GM21737 (cell line): Measurements from ENCODE around the gene TAF3.

ENCODE experiments used
- ATAC-seq: cut with Tn5 transposase; IDR thresholded peaks from one replicate; pipeline ENCODE4 v1.9.1; 2021; ENCODE audit warnings: mild to moderate bottlenecking, moderate library complexity; ENCODE audit not compliant: unreplicated experiment

TAF3 gene

GRCh38 chr10:7928536-7928935 is 110.2 kb downstream of the TAF3 start:
- ATAC-seq, result no peak

GRCh38 chr10:7932301-7933036 is 114.2 kb downstream of the TAF3 start:
- no peak for ATAC-seq

GRCh38 chr10:7933262-7933661 is 115.0 kb downstream of the TAF3 start:
- ATAC-seq, result no peak

- ATAC-seq, result no peak
These were observed 115.5 kb downstream of the TAF3 start for GRCh38 chr10:7933757-7934156.

- no peak for ATAC-seq
These were observed 119.1 kb downstream of the TAF3 start for GRCh38 chr10:7937315-7937945.

- ATAC-seq, result no peak
These were observed 123.3 kb downstream of the TAF3 start for GRCh38 chr10:7941576-7941975.

GRCh38 chr10:7942316-7942715 is 124.0 kb downstream of the TAF3 start:
- ATAC-seq, result no peak

- no peak for ATAC-seq
These were observed 124.6 kb downstream of the TAF3 start for GRCh38 chr10:7942859-7943258.

- no peak for ATAC-seq
These were observed 125.8 kb downstream of the TAF3 start for GRCh38 chr10:7944215-7944480.

GRCh38 chr10:7944537-7944936 is 126.2 kb downstream of the TAF3 start:
- no peak for ATAC-seq

GRCh38 chr10:7945034-7945433 is 126.7 kb downstream of the TAF3 start:
- no peak for ATAC-seq

GRCh38 chr10:7945469-7946187 is 127.3 kb downstream of the TAF3 start:
- no peak for ATAC-seq

GRCh38 chr10:7948371-7949000 is 130.2 kb downstream of the TAF3 start:
- ATAC-seq, result no peak

GRCh38 chr10:7950981-7951847 is 132.9 kb downstream of the TAF3 start:
- no peak for ATAC-seq

- no peak for ATAC-seq
These were observed 134.0 kb downstream of the TAF3 start for GRCh38 chr10:7952266-7952665.

GRCh38 chr10:7953447-7953846 is 135.1 kb downstream of the TAF3 start:
- ATAC-seq, result no peak

GRCh38 chr10:7955446-7955845 is 137.1 kb downstream of the TAF3 start:
- no peak for ATAC-seq

GRCh38 chr10:7956508-7956907 is 138.2 kb downstream of the TAF3 start:
- ATAC-seq, result peak; percentile 83

- ATAC-seq, result no peak
These were observed 139.3 kb downstream of the TAF3 start for GRCh38 chr10:7957591-7957990.

- ATAC-seq, result no peak
These were observed 140.1 kb downstream of the TAF3 start for GRCh38 chr10:7958442-7958841.

GRCh38 chr10:7960108-7960507 is 141.8 kb downstream of the TAF3 start:
- no peak for ATAC-seq
